GM10266 (cell line): Measurements from ENCODE around the gene PLXNA1.

Experiments
- DNase-seq: peaks from one replicate; pipeline ENCODE4 v3.0.0; 2012; ENCODE audit errors: extremely low spot score
- TF ChIP-seq, protein P1 (sequence below): IDR thresholded peaks from 2 replicates; pipeline ENCODE4 v1.5.1; 2012; ENCODE audit warnings: mild to moderate bottlenecking, low read depth; ENCODE audit not compliant: control insufficient read depth, insufficient read depth; ENCODE audit errors: missing control alignments

The PLXNA1 gene

DNA sequence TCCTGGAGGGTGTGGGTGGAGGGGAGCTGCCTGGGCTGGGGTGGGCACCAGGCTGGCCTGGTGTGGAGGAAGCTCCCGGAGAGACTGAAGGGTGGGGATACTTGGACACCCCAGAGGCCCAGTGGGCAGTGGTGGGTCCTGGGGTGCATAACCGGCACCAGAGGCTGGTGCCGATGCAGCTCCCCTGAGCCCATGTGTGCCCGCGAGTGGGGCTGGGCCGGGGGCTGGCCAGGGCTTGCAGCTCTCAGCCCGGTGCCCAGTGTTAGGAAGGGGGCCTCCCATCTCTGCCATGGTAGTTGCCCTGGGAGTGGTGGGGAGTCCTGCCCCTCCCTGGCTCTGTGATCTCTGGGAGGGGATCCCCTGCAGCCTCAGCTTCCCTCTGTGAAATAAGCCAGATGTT, 9.3 kb downstream of the PLXNA1 start:
- TF ChIP-seq, protein P1, sequence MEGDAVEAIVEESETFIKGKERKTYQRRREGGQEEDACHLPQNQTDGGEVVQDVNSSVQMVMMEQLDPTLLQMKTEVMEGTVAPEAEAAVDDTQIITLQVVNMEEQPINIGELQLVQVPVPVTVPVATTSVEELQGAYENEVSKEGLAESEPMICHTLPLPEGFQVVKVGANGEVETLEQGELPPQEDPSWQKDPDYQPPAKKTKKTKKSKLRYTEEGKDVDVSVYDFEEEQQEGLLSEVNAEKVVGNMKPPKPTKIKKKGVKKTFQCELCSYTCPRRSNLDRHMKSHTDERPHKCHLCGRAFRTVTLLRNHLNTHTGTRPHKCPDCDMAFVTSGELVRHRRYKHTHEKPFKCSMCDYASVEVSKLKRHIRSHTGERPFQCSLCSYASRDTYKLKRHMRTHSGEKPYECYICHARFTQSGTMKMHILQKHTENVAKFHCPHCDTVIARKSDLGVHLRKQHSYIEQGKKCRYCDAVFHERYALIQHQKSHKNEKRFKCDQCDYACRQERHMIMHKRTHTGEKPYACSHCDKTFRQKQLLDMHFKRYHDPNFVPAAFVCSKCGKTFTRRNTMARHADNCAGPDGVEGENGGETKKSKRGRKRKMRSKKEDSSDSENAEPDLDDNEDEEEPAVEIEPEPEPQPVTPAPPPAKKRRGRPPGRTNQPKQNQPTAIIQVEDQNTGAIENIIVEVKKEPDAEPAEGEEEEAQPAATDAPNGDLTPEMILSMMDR: no peak
- DNase-seq: no peak

DNA sequence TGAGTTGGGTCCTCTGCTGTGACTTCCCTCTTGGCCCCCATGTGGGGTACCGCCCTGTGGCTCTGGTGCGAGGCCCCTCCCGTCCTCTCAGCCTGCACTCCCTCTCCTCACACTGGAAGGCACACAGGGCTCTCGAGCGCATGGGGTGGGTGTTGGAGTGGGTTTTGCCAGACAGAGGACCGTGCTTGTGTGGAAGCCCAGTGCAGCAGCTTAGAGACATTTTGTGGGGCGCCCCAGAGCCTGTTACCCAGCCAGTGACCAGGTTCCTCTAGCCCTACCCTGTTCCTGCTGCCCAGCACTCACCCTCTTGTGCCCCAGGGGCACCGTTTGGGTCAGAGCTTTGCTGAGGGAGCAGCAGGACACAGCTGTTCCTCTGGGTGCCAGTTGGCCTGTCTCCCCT, 9.9 kb downstream of the PLXNA1 start:
- DNase-seq: no peak
- TF ChIP-seq, protein P1: no peak

DNA sequence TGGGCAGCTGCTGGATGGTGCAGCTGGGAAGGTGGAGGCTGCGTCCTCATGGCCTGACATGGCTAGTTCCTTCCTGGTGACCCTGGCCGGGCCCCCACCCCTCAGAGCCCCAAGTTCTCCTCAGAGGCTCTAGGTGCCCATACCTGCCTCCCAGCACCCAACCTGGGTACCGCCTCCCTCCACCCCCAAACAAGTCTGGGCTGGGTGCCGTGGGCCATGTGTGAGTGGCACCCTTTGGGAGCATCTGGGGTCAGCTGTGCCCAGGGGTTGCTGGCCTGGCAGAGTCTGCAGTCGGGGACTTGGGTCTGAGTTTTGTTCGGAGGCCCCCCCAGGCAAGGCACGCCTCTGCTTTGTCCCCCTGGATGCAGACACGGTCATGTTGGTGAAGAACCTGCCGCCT, 10.5 kb downstream of the PLXNA1 start:
- TF ChIP-seq, protein P1: no peak
- no peak for DNase-seq

DNA sequence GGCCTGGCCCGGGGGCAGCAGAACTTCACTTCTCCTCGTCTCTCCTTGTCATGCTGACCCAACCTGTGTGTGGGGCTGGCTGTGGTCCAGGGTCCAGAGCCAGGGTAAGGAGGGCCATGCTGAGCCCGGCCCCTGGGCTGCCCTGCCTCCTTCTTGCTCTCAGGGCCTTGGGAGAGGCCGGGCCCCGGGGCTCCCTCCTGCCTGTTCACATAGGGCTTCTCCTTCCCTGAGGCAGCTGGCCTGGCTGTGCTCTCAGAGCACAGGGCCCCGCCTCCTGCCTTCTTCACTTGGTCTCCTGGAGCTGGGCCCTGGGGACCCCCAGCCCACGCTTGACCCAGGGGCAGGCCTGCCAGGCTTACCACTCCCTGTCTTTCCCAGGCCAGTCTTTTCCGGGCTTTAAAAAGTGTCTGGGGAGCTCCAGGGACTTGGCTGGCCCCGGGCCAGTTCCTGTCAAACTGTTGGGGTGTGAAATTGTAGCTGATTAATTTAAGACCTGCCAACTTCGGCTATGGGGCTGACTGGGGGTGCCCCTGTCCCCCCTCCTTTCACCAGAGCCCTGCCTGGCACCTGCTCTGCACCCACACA, 11.8 kb downstream of the PLXNA1 start:
- TF ChIP-seq, protein P1: no peak
- DNase-seq: no peak

DNA sequence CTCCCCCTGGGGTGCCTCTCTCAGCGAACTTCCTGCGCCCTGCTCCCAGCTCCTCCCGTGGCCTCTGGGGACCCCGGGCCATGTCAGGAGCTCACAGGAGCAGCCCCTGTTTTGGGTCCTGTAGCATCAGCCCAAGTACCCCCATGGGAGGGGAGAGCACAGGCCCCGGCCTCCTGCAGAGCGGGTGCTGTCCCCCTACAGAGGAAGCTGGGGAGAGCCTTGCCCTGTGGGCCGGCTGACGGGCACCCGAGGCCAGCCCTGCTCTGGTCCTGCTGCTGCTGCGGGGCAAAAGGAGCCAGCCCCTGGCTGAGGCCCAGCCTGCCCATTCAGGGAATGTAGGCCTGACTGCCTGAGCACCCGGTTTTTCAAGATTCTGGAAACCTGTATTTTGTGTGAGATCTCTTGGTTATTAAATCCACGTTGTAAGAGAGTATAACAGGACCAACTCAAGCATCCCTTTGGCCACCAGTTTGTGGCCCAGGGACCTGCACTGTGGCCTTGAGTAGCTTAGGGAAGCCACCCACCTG, 12.4 kb downstream of the PLXNA1 start:
- TF ChIP-seq, protein P1: no peak
- no peak for DNase-seq

DNA sequence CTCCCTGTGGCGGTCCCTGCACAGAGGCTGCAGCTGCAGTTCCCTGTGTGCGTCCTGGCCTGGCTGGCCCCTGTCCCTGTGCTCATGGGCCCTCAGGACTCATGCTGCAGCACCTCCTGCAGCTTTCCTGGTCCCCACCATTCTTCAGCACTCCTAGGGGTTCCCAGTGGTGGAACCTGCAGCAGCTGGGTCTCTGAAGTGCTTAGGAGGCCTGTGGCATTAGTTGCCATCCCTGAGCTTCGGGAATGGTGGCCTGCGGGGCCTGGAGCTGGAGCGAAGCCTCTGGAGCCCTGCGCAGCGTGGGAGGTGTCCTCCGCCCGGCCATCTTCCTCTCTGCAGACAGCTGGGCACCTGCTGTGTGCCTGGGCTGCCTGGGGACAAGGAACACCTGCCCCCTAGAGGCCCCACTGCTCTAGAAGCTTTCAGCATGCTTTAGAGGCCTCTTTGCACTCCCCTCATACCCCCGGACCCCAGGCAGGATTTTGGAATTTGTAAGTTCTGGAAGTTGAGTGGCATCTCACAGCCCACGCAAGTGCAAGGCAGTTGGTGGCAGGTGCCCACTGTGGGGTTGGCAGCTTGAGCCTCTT, 13.1 kb downstream of the PLXNA1 start:
- DNase-seq: no peak
- TF ChIP-seq, protein P1: peak; percentile 19

DNA sequence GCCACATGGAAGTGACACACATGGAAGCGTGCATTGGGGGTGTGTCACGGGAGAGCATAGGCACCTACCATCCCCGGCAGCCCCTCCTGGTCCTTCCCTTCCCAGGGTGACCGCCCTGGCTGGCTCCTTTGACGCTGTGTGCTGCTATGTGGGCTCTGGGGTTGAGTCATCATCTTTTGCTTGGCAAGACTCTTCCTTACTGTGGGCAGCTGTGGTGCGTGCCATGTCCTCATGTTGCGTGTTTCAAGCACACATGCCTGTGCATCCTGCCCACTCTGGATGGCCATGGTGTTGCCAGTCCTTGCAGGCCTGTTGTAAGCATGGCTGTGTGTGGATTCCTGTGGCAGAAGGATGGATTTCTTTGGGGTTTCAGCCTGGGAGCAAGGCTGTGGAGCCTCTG, 14.0 kb downstream of the PLXNA1 start:
- TF ChIP-seq, protein P1: no peak
- DNase-seq: no peak
